ENCODE data around the gene VTI1B.
A peak's percentile ranks its signal among the peaks of the same experiment; 100 is the strongest.

The VTI1B gene

DNA sequence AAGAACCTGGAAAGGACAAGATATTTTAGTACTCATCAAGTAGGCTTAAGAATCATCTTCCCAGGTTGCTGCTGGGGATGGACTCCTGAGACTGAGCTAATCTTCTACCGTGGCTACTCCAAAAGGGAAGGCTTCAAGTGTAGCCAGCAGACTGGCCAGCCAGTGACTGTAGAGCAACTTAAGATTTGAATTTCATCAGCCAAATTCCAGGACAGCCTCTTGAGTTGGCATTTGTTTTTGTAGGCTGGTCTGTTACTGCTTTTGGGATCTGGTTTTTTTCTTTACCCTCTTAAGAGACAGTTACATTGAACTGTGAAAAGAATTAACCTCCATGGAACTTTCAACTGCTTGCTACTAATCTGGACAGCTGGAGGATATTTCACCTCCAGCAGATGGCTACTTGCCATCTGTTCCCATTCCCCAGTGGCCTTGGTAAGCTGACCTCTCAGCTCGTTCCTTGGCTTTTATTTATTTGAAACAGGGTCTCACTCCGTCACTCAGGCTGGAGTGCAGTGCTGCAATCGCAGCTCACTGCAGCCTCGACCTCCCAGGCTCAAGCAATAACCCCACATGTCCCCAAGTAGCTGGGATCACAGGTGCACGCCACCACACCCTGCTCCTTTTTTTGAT lies 20.7 kb downstream of the VTI1B start:
- H3K4me3 ChIP-seq (ENCODE audit: low read depth in 1 of 2, low read length in 2 of 2), result no peak overlapping the region
- H3K9ac ChIP-seq (ENCODE audit: low read depth in 1 of 2, low read length in 2 of 2), result no peak overlapping the region
- H3K36me3 ChIP-seq (ENCODE audit: control insufficient read depth in 1 of 2, insufficient read depth in 2 of 2, low read length in 2 of 2), result peaks cover 49 to 74% of the 10 kb centered on the region in 2 donors
- no peaks in the 10 kb centered on the region for H3K27me3 ChIP-seq (ENCODE audit: control insufficient read depth in 1 of 2, insufficient read depth in 2 of 2, low read length in 2 of 2)
- no peaks in the 10 kb centered on the region for H3K4me1 ChIP-seq (ENCODE audit: control insufficient read depth in 1 of 2, insufficient read depth in 2 of 2, low read length in 2 of 2)
- no peaks in the 10 kb centered on the region for H3K9me3 ChIP-seq (ENCODE audit: control insufficient read depth in 1 of 2, low read length in 2 of 2)
- no peak overlapping the region for H3K27ac ChIP-seq (ENCODE audit: low read depth, low read length)

DNA sequence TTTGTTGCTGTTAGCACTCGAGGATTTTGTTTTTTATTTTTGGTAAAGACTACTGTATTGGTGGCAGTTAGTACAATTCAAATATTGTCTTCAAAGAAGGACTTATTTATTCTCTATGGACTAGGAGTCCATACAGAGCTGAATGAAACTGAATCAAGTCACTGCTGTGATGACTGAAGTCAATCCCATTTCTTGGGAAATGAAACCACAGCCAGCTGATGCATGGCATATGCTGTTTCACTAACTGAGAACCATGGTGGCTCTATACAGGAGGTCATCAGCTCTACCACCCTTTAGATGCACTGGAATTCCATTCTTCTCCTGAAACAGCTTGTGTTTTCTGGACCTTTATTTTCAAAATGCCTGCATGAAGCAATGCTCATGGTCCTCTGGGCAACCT lies 22.2 kb downstream of the VTI1B start:
- Histone ChIP-seq H3K9ac (ENCODE audit: low read depth in 1 of 2, low read length in 2 of 2) (no peak overlapping the region), H3K27ac (ENCODE audit: low read depth, low read length) (no peak overlapping the region), H3K27me3 (ENCODE audit: control insufficient read depth in 1 of 2, insufficient read depth in 2 of 2, low read length in 2 of 2) (no peaks in the 10 kb centered on the region), H3K4me3 (ENCODE audit: low read depth in 1 of 2, low read length in 2 of 2) (no peak overlapping the region), H3K9me3 (ENCODE audit: control insufficient read depth in 1 of 2, low read length in 2 of 2) (no peaks in the 10 kb centered on the region), H3K36me3 (ENCODE audit: control insufficient read depth in 1 of 2, insufficient read depth in 2 of 2, low read length in 2 of 2) (peaks cover 49 to 76% of the 10 kb centered on the region in 2 donors), H3K4me1 (ENCODE audit: control insufficient read depth in 1 of 2, insufficient read depth in 2 of 2, low read length in 2 of 2) (no peaks in the 10 kb centered on the region)

- no peaks in the 10 kb centered on the region for H3K4me1 ChIP-seq (ENCODE audit: control insufficient read depth in 1 of 2, insufficient read depth in 2 of 2, low read length in 2 of 2)
- peaks cover 45 to 71% of the 10 kb centered on the region in 2 donors for H3K36me3 ChIP-seq (ENCODE audit: control insufficient read depth in 1 of 2, insufficient read depth in 2 of 2, low read length in 2 of 2)
- H3K27me3 ChIP-seq (ENCODE audit: control insufficient read depth in 1 of 2, insufficient read depth in 2 of 2, low read length in 2 of 2), result no peaks in the 10 kb centered on the region
- no peak overlapping the region for H3K4me3 ChIP-seq (ENCODE audit: low read depth in 1 of 2, low read length in 2 of 2)
- H3K9ac ChIP-seq (ENCODE audit: low read depth in 1 of 2, low read length in 2 of 2), result no peak overlapping the region
- H3K27ac ChIP-seq (ENCODE audit: low read depth, low read length), result no peak overlapping the region
- no peaks in the 10 kb centered on the region for H3K9me3 ChIP-seq (ENCODE audit: control insufficient read depth in 1 of 2, low read length in 2 of 2)
These were observed 23.7 kb downstream of the VTI1B start for GRCh38 chr14:67650694-67651093.

DNA sequence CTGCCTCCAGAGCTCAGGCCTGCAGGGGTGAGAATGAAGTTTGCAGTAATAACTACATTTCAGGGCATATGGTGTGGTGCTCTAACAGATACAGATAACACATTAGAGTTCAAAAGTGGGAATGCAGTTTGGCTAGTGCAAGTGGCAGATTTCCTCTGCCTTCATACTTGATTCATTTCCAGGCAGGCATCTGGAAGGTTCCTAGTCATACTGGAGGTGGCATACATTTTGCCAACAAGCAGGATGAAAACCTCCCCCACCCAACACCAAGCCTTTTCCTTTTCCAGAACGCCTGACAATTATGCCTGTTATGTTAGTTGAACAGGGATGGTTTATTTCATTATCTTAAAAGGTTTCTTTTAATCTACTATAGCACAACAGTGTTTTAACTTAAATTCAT lies 24.3 kb downstream of the VTI1B start:
- Histone ChIP-seq H3K9me3 (ENCODE audit: control insufficient read depth in 1 of 2, low read length in 2 of 2) (no peaks in the 10 kb centered on the region), H3K9ac (ENCODE audit: low read depth in 1 of 2, low read length in 2 of 2) (no peak overlapping the region), H3K27ac (ENCODE audit: low read depth, low read length) (no peak overlapping the region), H3K4me3 (ENCODE audit: low read depth in 1 of 2, low read length in 2 of 2) (no peak overlapping the region), H3K4me1 (ENCODE audit: control insufficient read depth in 1 of 2, insufficient read depth in 2 of 2, low read length in 2 of 2) (no peaks in the 10 kb centered on the region), H3K36me3 (ENCODE audit: control insufficient read depth in 1 of 2, insufficient read depth in 2 of 2, low read length in 2 of 2) (peaks cover 44 to 67% of the 10 kb centered on the region in 2 donors), H3K27me3 (ENCODE audit: control insufficient read depth in 1 of 2, insufficient read depth in 2 of 2, low read length in 2 of 2) (no peaks in the 10 kb centered on the region)

DNA sequence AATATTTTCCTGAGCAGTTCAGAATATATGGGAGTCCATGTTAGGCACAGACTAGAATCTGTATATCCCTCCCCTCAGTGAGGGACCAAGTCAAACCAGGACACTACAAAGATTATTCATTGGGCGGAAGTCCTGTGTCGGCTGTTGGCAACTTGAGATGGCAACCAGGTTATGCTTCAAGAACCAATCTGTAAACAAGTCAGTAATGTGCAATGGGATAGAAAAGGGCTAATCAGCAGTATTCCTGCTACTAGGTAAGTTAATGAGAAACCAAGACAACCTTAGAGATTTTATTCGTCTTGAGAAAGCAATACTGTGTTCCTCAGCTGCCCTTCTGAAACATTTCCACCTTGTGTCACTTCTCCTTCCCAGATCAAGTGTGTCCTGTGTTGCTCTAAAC lies 28.3 kb downstream of the VTI1B start:
- H3K4me1 ChIP-seq (ENCODE audit: control insufficient read depth in 1 of 2, insufficient read depth in 2 of 2, low read length in 2 of 2), result peaks cover 6 to 19% of the 10 kb centered on the region in 2 donors
- H3K36me3 ChIP-seq (ENCODE audit: control insufficient read depth in 1 of 2, insufficient read depth in 2 of 2, low read length in 2 of 2), result peaks cover 28 to 37% of the 10 kb centered on the region in 2 donors
- H3K27me3 ChIP-seq (ENCODE audit: control insufficient read depth in 1 of 2, insufficient read depth in 2 of 2, low read length in 2 of 2), result no peaks in the 10 kb centered on the region
- no peak overlapping the region for H3K27ac ChIP-seq (ENCODE audit: low read depth, low read length)
- H3K4me3 ChIP-seq (ENCODE audit: low read depth in 1 of 2, low read length in 2 of 2), result no peak overlapping the region
- no peak overlapping the region for H3K9ac ChIP-seq (ENCODE audit: low read depth in 1 of 2, low read length in 2 of 2)
- no peaks in the 10 kb centered on the region for H3K9me3 ChIP-seq (ENCODE audit: control insufficient read depth in 1 of 2, low read length in 2 of 2)

- Histone ChIP-seq H3K27me3 (ENCODE audit: control insufficient read depth in 1 of 2, insufficient read depth in 2 of 2, low read length in 2 of 2) (no peaks in the 10 kb centered on the region), H3K36me3 (ENCODE audit: control insufficient read depth in 1 of 2, insufficient read depth in 2 of 2, low read length in 2 of 2) (peaks cover 21 to 29% of the 10 kb centered on the region in 2 donors), H3K4me3 (ENCODE audit: low read depth in 1 of 2, low read length in 2 of 2) (no peak overlapping the region), H3K9me3 (ENCODE audit: control insufficient read depth in 1 of 2, low read length in 2 of 2) (no peaks in the 10 kb centered on the region), H3K4me1 (ENCODE audit: control insufficient read depth in 1 of 2, insufficient read depth in 2 of 2, low read length in 2 of 2) (peaks cover 6 to 19% of the 10 kb centered on the region in 2 donors), H3K27ac (ENCODE audit: low read depth, low read length) (no peak overlapping the region), H3K9ac (ENCODE audit: low read depth in 1 of 2, low read length in 2 of 2) (no peak overlapping the region)
These were observed 29.0 kb downstream of the VTI1B start for GRCh38 chr14:67645414-67645813.

DNA sequence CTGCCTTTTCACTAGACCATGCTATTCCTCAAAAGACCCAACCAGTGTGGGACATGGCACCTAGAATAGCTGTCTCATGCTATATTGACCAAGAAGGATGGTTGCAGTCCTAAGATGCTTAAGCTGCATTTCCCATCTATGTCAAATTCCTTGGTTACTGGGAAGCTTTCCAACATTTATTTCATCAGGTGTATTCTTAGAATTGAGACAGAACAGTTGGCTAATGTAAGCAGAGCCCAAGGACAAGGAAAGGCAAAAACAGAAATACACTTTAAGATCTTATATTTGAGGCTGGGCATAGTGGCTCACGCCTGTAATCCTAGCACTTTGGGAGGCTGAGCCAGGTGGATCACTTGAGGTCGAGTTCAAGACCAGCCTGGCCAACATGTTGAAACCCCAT lies 30.0 kb downstream of the VTI1B start:
- H3K9ac ChIP-seq (ENCODE audit: low read depth in 1 of 2, low read length in 2 of 2), result no peak overlapping the region
- no peaks in the 10 kb centered on the region for H3K9me3 ChIP-seq (ENCODE audit: control insufficient read depth in 1 of 2, low read length in 2 of 2)
- H3K27ac ChIP-seq (ENCODE audit: low read depth, low read length), result no peak overlapping the region

GRCh38 chr14:67643713-67644112 lies 30.7 kb downstream of the VTI1B start:
- Histone ChIP-seq H3K27ac (ENCODE audit: low read depth, low read length) (no peak overlapping the region), H3K36me3 (ENCODE audit: control insufficient read depth in 1 of 2, insufficient read depth in 2 of 2, low read length in 2 of 2) (peaks cover 10 to 14% of the 10 kb centered on the region in 2 donors), H3K9me3 (ENCODE audit: control insufficient read depth in 1 of 2, low read length in 2 of 2) (no peaks in the 10 kb centered on the region)

More for the DNA sequence above, 30.0 kb downstream of the VTI1B start:
- Histone ChIP-seq H3K36me3 (ENCODE audit: control insufficient read depth in 1 of 2, insufficient read depth in 2 of 2, low read length in 2 of 2) (peaks cover 11 to 20% of the 10 kb centered on the region in 2 donors), H3K27me3 (ENCODE audit: control insufficient read depth in 1 of 2, insufficient read depth in 2 of 2, low read length in 2 of 2) (no peaks in the 10 kb centered on the region), H3K4me1 (ENCODE audit: control insufficient read depth in 1 of 2, insufficient read depth in 2 of 2, low read length in 2 of 2) (peaks cover 6 to 19% of the 10 kb centered on the region in 2 donors), H3K4me3 (ENCODE audit: low read depth in 1 of 2, low read length in 2 of 2) (no peak overlapping the region)

GRCh38 chr14:67641902-67642749 lies 32.3 kb downstream of the VTI1B start:
- H3K27ac ChIP-seq (ENCODE audit: low read depth, low read length), result no peak overlapping the region
- H3K9ac ChIP-seq (ENCODE audit: low read depth in 1 of 2, low read length in 2 of 2), result no peak overlapping the region
- H3K4me1 ChIP-seq (ENCODE audit: control insufficient read depth in 1 of 2, insufficient read depth in 2 of 2, low read length in 2 of 2), result peaks cover 6 to 19% of the 10 kb centered on the region in 2 donors
- no peaks in the 10 kb centered on the region for H3K27me3 ChIP-seq (ENCODE audit: control insufficient read depth in 1 of 2, insufficient read depth in 2 of 2, low read length in 2 of 2)
- H3K9me3 ChIP-seq (ENCODE audit: control insufficient read depth in 1 of 2, low read length in 2 of 2), result no peaks in the 10 kb centered on the region
- peaks cover 7 to 10% of the 10 kb centered on the region in 2 donors for H3K36me3 ChIP-seq (ENCODE audit: control insufficient read depth in 1 of 2, insufficient read depth in 2 of 2, low read length in 2 of 2)
- H3K4me3 ChIP-seq (ENCODE audit: low read depth in 1 of 2, low read length in 2 of 2), result peak overlapping the region in 1 of 2 donors; percentile 41

More at GRCh38 chr14:67643713-67644112, 30.7 kb downstream of the VTI1B start:
- H3K4me1 ChIP-seq (ENCODE audit: control insufficient read depth in 1 of 2, insufficient read depth in 2 of 2, low read length in 2 of 2), result peaks cover 6 to 19% of the 10 kb centered on the region in 2 donors
- H3K9ac ChIP-seq (ENCODE audit: low read depth in 1 of 2, low read length in 2 of 2), result no peak overlapping the region
- no peak overlapping the region for H3K4me3 ChIP-seq (ENCODE audit: low read depth in 1 of 2, low read length in 2 of 2)
- no peaks in the 10 kb centered on the region for H3K27me3 ChIP-seq (ENCODE audit: control insufficient read depth in 1 of 2, insufficient read depth in 2 of 2, low read length in 2 of 2)

DNA sequence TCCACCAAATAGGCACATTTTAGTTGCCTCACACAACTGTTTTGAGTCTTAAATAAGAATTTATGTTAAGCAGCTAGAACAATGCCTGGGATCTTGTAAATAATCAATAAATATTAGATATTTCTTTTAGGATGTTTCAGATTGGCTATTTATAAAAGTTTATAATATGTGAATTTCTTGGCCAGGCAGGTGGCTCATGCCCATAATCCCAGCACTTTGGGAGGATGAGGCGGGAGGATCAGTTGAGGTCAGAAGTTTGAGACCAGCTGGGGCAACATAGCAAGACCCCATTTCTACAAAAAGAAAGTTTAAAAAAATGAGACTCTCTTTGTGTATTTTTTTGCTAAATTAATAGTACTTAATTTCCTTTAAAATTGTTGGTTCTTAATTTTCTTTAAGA lies 33.0 kb downstream of the VTI1B start:
- no peak overlapping the region for H3K27ac ChIP-seq (ENCODE audit: low read depth, low read length)
- peaks cover 5 to 9% of the 10 kb centered on the region in 2 donors for H3K36me3 ChIP-seq (ENCODE audit: control insufficient read depth in 1 of 2, insufficient read depth in 2 of 2, low read length in 2 of 2)
- peaks cover 6 to 19% of the 10 kb centered on the region in 2 donors for H3K4me1 ChIP-seq (ENCODE audit: control insufficient read depth in 1 of 2, insufficient read depth in 2 of 2, low read length in 2 of 2)
- H3K27me3 ChIP-seq (ENCODE audit: control insufficient read depth in 1 of 2, insufficient read depth in 2 of 2, low read length in 2 of 2), result no peaks in the 10 kb centered on the region
- no peaks in the 10 kb centered on the region for H3K9me3 ChIP-seq (ENCODE audit: control insufficient read depth in 1 of 2, low read length in 2 of 2)
- H3K9ac ChIP-seq (ENCODE audit: low read depth in 1 of 2, low read length in 2 of 2), result no peak overlapping the region
- H3K4me3 ChIP-seq (ENCODE audit: low read depth in 1 of 2, low read length in 2 of 2), result no peak overlapping the region

Measured in duodenal mucosa (tissue), 2 donors.